ENCODE data around the gene TOR1AIP1.
"Not testable (repeated sequence)": the region's sequence is repeated elsewhere in the genome, so short reads cannot be mapped to it uniquely, and the experiment has no call there.

TOR1AIP1 gene

GRCh38 chr1:179938752-179939151, 56.7 kb downstream of the TOR1AIP1 start:
- no peak for DNase-seq (ENCODE audit: low read depth)

DNA sequence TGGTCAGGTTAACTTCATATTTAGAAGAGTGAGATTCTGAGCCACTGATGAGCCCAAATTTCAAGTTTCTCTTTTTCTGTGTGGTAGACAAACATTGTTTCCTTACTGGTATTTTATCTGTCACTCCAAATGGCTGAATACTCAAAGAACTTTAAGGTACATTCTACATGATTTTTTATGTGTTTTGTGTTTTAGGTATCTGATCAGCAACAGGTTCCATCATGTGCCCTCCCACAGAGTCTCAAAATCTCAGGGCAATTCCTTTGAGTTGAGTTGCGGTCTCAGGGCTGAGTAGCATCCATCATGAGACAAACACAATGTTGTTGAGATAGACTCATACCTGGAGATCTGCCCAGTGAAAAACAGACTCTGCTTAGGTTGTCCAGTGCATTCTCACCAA, 57.9 kb downstream of the TOR1AIP1 start:
- no peak for DNase-seq (ENCODE audit: low read depth)

DNA sequence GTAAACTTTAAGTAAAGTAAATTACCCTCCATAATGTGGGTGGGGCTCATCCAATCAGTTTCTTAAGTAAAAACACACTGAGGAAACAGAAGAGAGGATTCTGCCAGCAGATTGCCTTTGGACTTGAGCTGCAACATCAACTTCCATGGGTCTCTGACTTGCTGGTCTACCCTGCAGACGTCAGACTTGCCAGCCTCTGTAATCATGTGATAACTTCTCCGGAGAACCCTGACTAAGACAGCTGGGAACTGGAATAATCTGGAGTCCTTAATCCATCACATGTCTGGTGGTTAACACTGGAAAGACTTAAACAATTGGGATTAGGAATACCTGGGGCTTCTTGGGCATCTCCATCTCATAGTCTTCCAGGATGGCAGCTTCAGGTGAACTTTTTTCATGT, 59.4 kb downstream of the TOR1AIP1 start:
- DNase-seq (ENCODE audit: low read depth): no peak

DNA sequence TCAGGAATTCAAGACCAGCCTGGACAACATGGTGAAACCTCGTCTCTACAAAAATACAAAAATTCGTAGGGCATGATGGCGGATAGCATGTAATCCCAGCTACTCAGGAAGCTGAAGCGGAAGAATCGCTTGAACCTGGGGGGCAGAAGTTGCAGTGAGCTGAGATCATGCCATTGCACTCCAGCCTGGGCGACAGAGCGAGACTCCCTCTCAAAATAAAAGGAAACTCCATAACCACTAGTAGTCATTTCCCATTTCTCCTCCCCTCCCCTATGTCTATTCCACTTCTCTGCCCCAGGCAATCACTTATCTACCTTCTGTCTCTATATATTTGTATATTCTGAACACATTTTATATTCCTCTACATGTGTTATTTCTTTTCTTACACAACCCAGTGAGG, 68.6 kb downstream of the TOR1AIP1 start:
- no peak for DNase-seq (ENCODE audit: low read depth)

DNA sequence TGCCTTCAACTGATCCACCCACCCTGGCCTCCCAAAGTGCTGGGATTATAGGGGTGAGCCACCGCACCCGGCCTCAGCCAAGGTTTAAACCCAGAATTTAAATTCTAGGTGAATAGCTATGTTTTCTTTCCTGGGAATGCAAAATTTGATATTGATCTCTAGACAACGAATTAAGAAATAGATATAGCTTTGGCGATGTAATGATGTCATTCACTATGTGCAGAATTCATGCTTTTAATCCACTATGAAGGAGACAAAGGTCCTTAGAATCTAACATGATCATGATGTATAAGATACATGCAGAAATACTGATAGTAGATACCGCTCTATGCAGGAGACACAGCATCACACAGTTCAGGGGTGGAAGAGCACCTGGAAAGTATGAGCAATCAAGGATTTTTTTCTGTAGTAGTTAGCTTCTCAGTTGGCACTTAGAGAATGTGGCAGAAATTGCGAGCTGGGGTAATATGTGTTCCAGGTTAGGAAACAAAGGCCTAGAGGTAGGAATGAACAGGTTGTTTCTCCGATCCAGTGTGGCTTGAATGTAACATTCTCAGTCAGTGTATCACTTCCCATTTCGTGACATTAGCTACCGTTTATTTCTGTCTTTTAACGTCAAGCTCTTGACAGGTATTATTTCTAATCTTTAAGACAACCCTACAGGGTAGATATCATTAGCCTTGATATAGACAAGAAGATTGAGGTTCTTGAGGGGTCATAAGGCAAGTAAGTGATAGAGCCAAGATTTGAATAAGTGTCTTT, 69.5 kb downstream of the TOR1AIP1 start:
- DNase-seq (ENCODE audit: low read depth): no peak

DNA sequence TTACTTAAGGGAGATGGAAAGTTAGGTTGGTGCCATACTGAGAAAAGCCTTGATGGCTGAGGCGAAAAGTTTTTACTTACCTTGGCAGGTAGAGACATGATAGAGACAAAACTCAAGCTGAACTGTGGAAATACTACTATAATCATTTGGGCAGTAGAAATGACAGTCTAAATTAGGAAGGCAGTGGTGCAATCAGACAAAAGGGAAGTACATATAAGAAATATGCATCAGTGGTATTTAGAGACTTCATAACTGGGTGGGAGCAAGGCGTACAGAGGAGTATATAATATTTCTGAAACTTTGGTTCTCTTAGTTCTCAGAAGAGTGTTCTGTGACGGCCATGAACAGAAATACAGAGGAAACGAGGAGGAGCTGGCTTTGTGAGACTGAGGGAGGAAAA, 70.1 kb downstream of the TOR1AIP1 start:
- DNase-seq (ENCODE audit: low read depth): no peak

GRCh38 chr1:179953974-179954492, 71.9 kb downstream of the TOR1AIP1 start:
- no peak for DNase-seq (ENCODE audit: low read depth)

- DNase-seq (ENCODE audit: low read depth): peak; percentile 97
Observed at GRCh38 chr1:179954493-179955286, 72.6 kb downstream of the TOR1AIP1 start, which contains the start of gene CEP350. CEP350 (plus strand) TSS chr1:179954810; CDS start chr1:179986182, 31,372 bp downstream.

GRCh38 chr1:179955287-179955680, 73.2 kb downstream of the TOR1AIP1 start:
- no peak for DNase-seq (ENCODE audit: low read depth)

GRCh38 chr1:179955731-179956130, 73.6 kb downstream of the TOR1AIP1 start:
- no peak for DNase-seq (ENCODE audit: low read depth)

DNA sequence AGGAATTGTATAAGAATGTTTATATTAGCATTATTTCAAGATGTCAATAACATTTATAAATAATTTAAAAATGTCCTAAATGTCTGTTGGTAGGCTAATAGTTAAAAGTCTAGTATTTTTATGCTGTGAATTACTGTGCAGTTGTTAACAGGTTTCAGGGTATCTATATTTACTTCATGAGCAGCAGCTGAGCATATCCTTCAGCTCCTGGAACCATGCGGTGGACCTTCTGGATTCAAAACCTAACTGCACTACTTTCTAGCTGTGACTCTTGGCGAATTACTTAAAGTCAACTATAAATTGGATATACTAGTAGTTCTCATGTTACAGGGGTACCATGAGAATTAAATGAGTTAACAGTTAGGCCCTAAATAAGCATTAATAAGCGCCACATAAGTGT, 76.3 kb downstream of the TOR1AIP1 start:
- DNase-seq (ENCODE audit: low read depth): no peak

DNA sequence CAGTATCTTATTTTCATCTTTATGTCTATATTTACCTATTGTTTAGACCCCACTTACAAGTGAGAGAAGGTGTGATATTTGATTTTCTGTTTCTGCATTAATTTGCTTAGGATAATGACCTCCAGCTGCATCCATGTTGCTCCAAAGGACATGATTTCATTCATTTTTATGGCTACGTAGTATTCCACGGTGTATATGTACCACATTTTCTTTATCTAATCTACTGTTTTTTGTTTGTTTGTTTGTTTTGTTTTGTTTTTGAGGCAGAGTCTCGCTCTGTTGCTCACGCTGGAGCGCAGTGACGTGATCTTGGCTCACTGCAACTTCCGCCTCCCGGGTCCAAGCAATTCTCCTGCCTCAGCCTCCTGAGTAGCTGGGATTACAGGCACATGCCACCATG, 80.1 kb downstream of the TOR1AIP1 start:
- not testable (repeated sequence) for DNase-seq (ENCODE audit: low read depth)

GRCh38 chr1:179966551-179966950, 84.5 kb downstream of the TOR1AIP1 start:
- DNase-seq (ENCODE audit: low read depth): no peak

DNA sequence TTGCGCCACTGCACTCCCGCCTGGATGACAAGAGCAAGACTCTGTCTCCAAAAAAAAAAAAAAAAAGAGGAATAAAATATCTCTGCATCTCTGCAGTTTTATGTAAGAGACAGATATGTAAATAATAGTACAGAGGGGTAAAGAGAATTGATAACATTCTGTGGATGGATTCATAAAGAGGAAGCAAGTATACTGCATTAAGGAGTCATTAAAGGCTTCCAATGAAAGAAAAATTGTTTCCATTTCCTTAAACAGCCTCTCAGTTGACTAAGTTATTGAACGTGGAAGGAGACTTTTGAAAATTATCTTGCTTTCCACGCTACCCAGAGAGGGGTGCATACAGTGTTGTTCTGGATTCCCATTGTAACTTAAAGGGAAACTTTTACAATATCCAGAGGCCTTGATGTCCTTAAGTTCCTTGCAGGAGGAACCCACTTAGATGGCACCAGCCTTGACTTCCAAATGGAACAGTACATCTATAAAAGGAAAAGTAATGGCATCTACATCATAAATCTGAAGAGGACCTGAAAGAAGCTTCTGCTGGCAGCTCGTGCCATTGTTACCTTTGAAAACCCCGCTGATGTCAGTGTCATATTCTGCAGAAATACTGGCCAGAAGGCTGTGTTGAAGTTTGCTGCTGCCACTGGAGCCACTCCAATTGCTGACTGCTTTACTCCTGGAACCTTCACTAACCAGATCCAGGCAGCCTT, 86.4 kb downstream of the TOR1AIP1 start:
- DNase-seq (ENCODE audit: low read depth): no peak

- no peak for DNase-seq (ENCODE audit: low read depth)
Observed at GRCh38 chr1:179968994-179969919, 87.2 kb downstream of the TOR1AIP1 start.

All from T-helper 22 cell (primary cell).